ENCODE measurements around the gene ELP5. TPM values are rescaled to one million over a fixed set of nuclear protein-coding genes. Genes with fewer than 3 reads are reported as not detected.

ELP5 gene
- total RNA-seq, 1 experiment from 2014 or later = 49.6 TPM

- peak overlapping the region; percentile 57 for H3K4me2 ChIP-seq (ENCODE audit: insufficient read depth, insufficient read length, low read length)
- H3K27me3 Mint-ChIP-seq (ENCODE audit: low read depth) = no peaks in the 10 kb centered on the region; the same call in none of the 2 replicates
- peaks cover 3% of the 10 kb centered on the region; the same call in 1 of the 2 replicates for H3K79me2 ChIP-seq (ENCODE audit: insufficient read depth, low read length)
- H3K4me1 Mint-ChIP-seq = peaks cover 44 to 70% of the 10 kb centered on the region in 2 experiments
- H4K8ac ChIP-seq (replicated peaks; ENCODE audit: insufficient read length, low read depth, low read length) = no peak overlapping the region
- H3K4me1 ChIP-seq (ENCODE audit: insufficient read depth, low read length) = peaks cover 12% of the 10 kb centered on the region; the same call in 1 of the 2 replicates
- peak overlapping the region; percentile 78 to 83 (median 79); a peak in 4 of 7 replicates for H3K27ac Mint-ChIP-seq
- no peak overlapping the region for H3K9ac ChIP-seq (ENCODE audit: extremely low read depth, insufficient read length, low read length)
- peaks cover 10% of the 10 kb centered on the region for H3K23me2 ChIP-seq (ENCODE audit: insufficient read length, low read depth, low read length, poor library complexity, severe bottlenecking)
- WGBS (ENCODE audit: extremely low coverage, insufficient read length, low lambda C conversion rate) = no CpG with 5 or more reads among the region's 24 CpGs
- no peak overlapping the region for H3K56ac ChIP-seq (ENCODE audit: insufficient read length, low read depth, low read length)
- no peak for TF ChIP-seq CTCF (conservative IDR thresholded peaks at IDR 0.05)
- no peak overlapping the region for H2BK20ac ChIP-seq (ENCODE audit: low read depth, low read length, poor library complexity, severe bottlenecking)
- peak overlapping the region; percentile 29 for H3K18ac ChIP-seq (ENCODE audit: insufficient read length, low read depth, low read length)
- no peak overlapping the region for H3K23ac ChIP-seq (ENCODE audit: insufficient read length, low read depth, low read length)
- no peaks in the 10 kb centered on the region for H3K27me3 ChIP-seq (ENCODE audit: insufficient read depth, low read length)
- no peak overlapping the region for H3K27ac ChIP-seq (ENCODE audit: insufficient read length, low read depth, low read length)
- no peak overlapping the region for H4K91ac ChIP-seq (ENCODE audit: insufficient read length, low read depth, low read length)
- peak overlapping the region; percentile 3; the same call in 1 of the 2 replicates for H3K14ac ChIP-seq (ENCODE audit: insufficient read depth, low read length)
- peak overlapping the region; percentile 43 to 83 for H3K4me3 Mint-ChIP-seq
- H3K9me3 ChIP-seq (ENCODE audit: control insufficient read depth, low read depth, low read length) = no peaks in the 10 kb centered on the region
- no peak overlapping the region for H2BK15ac ChIP-seq (ENCODE audit: low read depth, low read length)
- no peak overlapping the region for H2AK5ac ChIP-seq (ENCODE audit: insufficient read length, low read length)
- H4K5ac ChIP-seq (ENCODE audit: insufficient read length, low read depth, low read length) = no peak overlapping the region
- no peak overlapping the region for H3K4ac ChIP-seq (ENCODE audit: low read depth, low read length)
- H2BK5ac ChIP-seq (ENCODE audit: insufficient read length, low read length) = no peak overlapping the region
- peaks cover 2% of the 10 kb centered on the region for H3K79me1 ChIP-seq (ENCODE audit: insufficient read depth, low read depth, low read length, poor library complexity, severe bottlenecking)
- peak; percentile 36 for DNase-seq
- H3K9me3 Mint-ChIP-seq = no peaks in the 10 kb centered on the region
- no peak overlapping the region for H3T11ph ChIP-seq (ENCODE audit: low read length)
- no peaks in the 10 kb centered on the region for H4K20me1 ChIP-seq (ENCODE audit: control insufficient read depth, insufficient read depth, insufficient read length)
- no peak overlapping the region for H2BK12ac ChIP-seq (ENCODE audit: insufficient read length, low read depth, low read length)
- H2BK120ac ChIP-seq (ENCODE audit: low read depth, low read length, poor library complexity, severe bottlenecking) = no peak overlapping the region
- H2AFZ ChIP-seq (ENCODE audit: low read length) = no peak overlapping the region
- peaks cover 10 to 19% (median 14%) of the 10 kb centered on the region in 3 experiments; a peak in 6 of 7 replicates for H3K36me3 Mint-ChIP-seq (ENCODE audit: insufficient read depth in 1 of 3, low read depth in 3 of 3)
These were observed 44.7 kb upstream of the ELP5 start for GRCh38 chr17:7207120-7208001.
